NCI-H82 treated with DMSO at 0.1 percent for 48 hours (cell line): ENCODE results near the gene KPNB1.

Experiments
- DNase-seq: peaks from one replicate; lab custom pipeline; 2025; ENCODE audit not compliant: unreplicated experiment; lab: John Stamatoyannopoulos, UW

The KPNB1 gene

GRCh38 chr17:47696717-47697642, 47.3 kb downstream of the KPNB1 start:
- no peak for DNase-seq

- DNase-seq = no peak
Measured at GRCh38 chr17:47697906-47698711, 48.4 kb downstream of the KPNB1 start.

- peak; percentile 37 for DNase-seq
Measured at GRCh38 chr17:47698749-47699535, 49.2 kb downstream of the KPNB1 start.

DNA sequence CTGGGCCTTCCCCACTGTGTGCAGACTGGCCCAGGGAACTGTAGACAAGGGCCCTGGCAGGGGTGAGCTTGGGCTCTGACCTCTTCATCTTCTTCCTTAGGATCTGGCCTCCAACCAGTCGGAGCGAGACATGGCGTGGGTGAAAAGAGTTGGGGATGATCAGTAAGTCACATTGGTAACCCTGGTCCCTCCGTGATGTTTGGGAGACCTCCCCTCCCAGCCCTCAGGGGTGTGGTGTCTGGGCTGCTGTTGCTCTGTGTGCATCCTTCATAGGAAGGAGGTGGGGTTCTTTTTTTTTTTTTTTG, 49.8 kb downstream of the KPNB1 start:
- no peak for DNase-seq

GRCh38 chr17:47700471-47701449, 51.0 kb downstream of the KPNB1 start:
- no peak for DNase-seq

DNA sequence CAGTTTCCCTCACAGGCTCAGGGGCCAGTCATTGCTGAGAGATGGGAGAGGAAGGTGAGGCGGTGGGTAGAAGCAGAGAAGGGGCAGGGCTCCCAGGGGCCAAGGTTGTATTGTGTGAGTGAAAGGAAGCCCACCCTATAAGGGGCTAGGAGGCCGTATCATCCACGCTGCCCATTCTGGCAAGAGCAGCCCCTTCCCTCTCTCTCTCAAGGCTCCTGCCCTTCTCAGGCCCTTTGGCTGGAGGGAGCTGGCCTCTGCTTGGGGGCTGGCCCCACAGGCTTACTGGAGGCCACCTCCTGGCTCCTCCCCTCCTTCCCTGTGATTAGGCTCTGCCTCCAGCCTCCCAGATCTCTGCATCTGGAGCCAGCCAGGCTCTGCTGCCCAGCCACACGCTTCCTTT, 51.9 kb downstream of the KPNB1 start:
- DNase-seq = no peak

- DNase-seq = no peak
Measured at GRCh38 chr17:47702391-47702995, 52.8 kb downstream of the KPNB1 start.

DNA sequence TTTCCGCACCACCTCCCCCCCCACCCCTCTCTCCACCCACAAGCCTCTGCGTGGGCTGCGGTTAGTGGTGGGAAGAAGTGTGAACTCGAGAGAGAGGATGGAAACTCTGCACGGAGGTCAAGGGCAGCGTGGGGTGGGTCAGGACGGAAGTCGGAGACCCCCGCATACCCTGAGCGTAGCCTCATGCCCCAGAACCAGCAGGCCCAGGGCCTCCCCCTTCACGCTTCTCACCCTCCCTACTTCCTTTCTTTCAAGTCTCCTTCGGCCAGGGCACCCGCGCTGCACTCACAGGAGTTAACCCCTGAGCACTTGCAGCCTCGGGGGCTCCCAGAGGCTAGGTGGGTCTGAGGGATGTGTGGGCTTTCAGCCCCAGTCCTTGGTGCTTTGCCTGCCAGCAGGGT, 53.5 kb downstream of the KPNB1 start:
- no peak for DNase-seq

- no peak for DNase-seq
Measured at GRCh38 chr17:47703671-47704070, 54.0 kb downstream of the KPNB1 start.

- no peak for DNase-seq
Measured at GRCh38 chr17:47704116-47704515, 54.4 kb downstream of the KPNB1 start.

GRCh38 chr17:47704736-47705135, 55.0 kb downstream of the KPNB1 start:
- no peak for DNase-seq

GRCh38 chr17:47705536-47706530, 56.1 kb downstream of the KPNB1 start:
- no peak for DNase-seq

- DNase-seq = peak; percentile 32
Measured at GRCh38 chr17:47707056-47707804, 57.5 kb downstream of the KPNB1 start.

DNA sequence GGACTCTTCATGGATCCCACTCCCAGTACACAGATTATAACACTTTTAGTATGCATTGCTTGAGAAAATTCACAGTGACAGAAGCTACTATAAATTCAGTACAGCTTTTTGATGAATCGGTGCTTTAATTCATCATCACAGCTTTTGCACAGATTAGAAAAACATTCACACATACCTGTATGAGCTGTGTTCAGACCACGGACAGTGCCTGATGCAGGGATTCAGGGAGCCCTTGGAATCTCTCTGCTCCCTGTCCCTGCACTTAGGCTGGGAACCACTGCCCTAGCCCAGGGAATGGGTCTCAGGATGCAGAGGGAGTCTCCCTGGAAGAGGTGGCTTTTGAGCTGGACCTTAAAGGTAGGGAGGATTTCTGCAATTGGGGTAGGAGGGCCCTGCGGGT, 58.2 kb downstream of the KPNB1 start:
- no peak for DNase-seq

GRCh38 chr17:47708312-47708863, 58.7 kb downstream of the KPNB1 start:
- no peak for DNase-seq

GRCh38 chr17:47708864-47709541, 59.3 kb downstream of the KPNB1 start:
- DNase-seq = no peak

- DNase-seq = no peak
Measured at GRCh38 chr17:47709594-47709993, 59.9 kb downstream of the KPNB1 start.
